Lower leg skin (tissue), 4 donors: ENCODE measurements around the gene SEC16A. TPM values are rescaled to one million over a fixed set of nuclear protein-coding genes. Genes with fewer than 3 reads are reported as not detected.

Source experiments
- DNase-seq, 2 donors: peaks; one replicate each; pipeline ENCODE4 v3.0.0-alpha.2; 2019; ENCODE audit warnings: low spot score in 2 of 2
- H3K4me3 ChIP-seq: fragments of 200-600 bp; sonication (generic); 2 replicates; pipeline ENCODE4 v1.5.1; 2017; ENCODE audit warnings: mild to moderate bottlenecking, low read depth; ENCODE audit not compliant: poor library complexity, severe bottlenecking
- POLR2A ChIP-seq, 2 donors: fragments of 450-650 bp; IDR thresholded peaks; one replicate each; pipeline ENCODE4 v1.6.1; 2016 to 2017; ENCODE audit warnings: antibody characterized with exemption in 2 of 2, mild to moderate bottlenecking in 1 of 2, moderate library complexity in 1 of 2
- WGBS, 2 donors: methylation state at CpG; one replicate each; pipeline ENCODE4 v1.1.5; 2018; 5-methylcytosine and 5-hydroxymethylcytosine counted together
- intact Hi-C: fragments of 100-400 bp; cut with DNase I; formaldehyde crosslinking; loops from one replicate; pipeline ENCODE4 v1.15.0; 2023; ENCODE audit warnings: low total_unique reads
- total RNA-seq, 4 donors: library from RNA; depleted of rRNA; stranded (reverse); fragments of >200 nt; gene quantifications; one replicate each; pipeline ENCODE4 v1.1.0, GENCODE V29; 2016
- TF ChIP-seq, protein P1 (sequence below), 3 donors: fragments of 450-650 bp; IDR thresholded peaks; one replicate each; pipeline ENCODE4 v1.5.1; 2016; ENCODE audit warnings: antibody characterized with exemption in 3 of 3, mild to moderate bottlenecking in 3 of 3, moderate library complexity in 2 of 3

The SEC16A gene
- total RNA-seq, 4 donors from 2014 or later = 58.4 to 77.8 (median 58.5) TPM

DNA sequence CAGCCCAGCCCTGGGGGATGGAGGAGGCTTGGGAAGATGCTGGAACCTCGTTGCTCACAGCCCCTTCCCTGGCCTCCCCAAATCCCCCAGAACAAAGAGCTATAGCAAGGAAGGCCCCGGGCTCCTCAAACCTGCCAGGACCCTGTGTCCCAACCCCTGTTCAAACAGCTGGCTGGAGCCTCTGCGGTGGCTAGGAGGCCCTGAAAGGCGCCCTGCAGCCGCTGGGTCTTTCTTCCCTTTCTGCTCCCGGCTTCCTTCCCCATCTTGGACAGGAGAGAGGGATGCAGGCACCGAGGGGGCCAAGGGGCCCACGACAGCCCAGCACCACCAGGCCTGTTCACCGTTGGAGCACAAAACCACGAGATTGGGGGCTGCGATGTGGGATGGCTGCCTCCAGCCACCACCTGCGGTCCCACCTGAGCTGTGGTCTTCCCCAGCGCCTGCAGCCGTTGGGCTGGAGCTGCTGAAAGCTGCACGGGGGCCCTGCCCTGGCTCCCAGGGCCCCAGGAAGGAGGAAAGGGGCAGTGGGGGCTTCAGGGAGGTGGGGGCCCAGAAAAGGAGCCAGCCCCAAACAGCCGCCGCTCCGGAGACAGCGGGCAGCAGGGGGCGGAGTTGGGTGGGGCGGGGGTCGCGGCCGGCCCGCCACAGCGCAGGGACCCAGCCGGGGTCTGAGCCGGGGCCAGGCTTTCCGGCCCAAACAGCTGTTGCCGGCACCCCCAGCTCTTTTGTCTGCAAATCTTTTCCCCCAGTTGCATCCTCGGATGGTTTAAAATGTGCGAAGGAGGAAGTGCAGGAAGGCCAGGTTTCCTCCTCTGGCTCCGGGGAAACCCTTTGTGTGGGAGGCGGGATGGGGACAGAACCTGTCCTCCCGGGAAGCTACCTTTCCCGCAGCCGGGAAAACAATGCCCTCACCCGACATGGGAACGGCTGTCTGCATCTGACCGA is 46.9 kb upstream of the SEC16A start:
- intact Hi-C loops = no loop called here
- H3K4me3 ChIP-seq = no peak overlapping the region
- WGBS, 2 donors = 64 to 74% methylated on average over 24 to 40 of the region's 40 CpGs
- DNase-seq = no peak
- no peak for TF ChIP-seq POLR2A (IDR thresholded peaks at IDR 0.05)
- TF ChIP-seq, protein P1, sequence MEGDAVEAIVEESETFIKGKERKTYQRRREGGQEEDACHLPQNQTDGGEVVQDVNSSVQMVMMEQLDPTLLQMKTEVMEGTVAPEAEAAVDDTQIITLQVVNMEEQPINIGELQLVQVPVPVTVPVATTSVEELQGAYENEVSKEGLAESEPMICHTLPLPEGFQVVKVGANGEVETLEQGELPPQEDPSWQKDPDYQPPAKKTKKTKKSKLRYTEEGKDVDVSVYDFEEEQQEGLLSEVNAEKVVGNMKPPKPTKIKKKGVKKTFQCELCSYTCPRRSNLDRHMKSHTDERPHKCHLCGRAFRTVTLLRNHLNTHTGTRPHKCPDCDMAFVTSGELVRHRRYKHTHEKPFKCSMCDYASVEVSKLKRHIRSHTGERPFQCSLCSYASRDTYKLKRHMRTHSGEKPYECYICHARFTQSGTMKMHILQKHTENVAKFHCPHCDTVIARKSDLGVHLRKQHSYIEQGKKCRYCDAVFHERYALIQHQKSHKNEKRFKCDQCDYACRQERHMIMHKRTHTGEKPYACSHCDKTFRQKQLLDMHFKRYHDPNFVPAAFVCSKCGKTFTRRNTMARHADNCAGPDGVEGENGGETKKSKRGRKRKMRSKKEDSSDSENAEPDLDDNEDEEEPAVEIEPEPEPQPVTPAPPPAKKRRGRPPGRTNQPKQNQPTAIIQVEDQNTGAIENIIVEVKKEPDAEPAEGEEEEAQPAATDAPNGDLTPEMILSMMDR (IDR thresholded peaks at IDR 0.05) = no peak

DNA sequence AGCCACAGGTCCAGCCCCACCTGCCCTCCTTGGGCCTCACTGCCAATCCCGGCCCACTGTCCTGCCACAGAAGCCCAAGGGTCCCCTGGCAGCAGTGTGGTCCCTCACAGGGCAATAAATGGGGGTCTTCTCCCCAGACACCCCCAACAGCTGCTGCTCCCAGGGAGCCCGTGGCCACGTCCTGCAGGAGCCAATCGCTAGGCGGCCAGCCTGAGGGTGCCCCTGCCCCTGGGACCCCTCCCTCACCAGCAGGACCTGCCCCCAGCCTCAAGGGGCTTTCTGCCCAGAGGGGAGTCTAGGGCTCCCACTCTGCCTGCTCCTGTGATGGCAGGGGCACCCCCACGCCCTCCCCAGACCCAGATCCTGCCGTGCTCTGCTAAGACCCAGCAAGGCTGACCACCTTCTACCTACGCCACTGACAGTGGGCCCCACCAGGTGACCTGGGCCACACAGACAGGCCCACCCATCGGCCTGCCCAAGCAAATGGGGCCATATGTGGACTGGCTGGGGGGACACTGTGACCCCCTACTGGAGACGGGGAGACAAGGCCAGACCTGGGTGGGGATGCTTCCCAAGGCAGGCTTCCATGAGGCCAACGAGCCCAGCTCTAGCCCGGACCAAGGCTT is 46.0 kb upstream of the SEC16A start:
- TF ChIP-seq POLR2A (IDR thresholded peaks at IDR 0.05) = no peak
- TF ChIP-seq, protein P1 (IDR thresholded peaks at IDR 0.05) = no peak
- intact Hi-C loops = no loop called here
- 91 to 92% methylated on average over 9 to 12 of the region's 12 CpGs for WGBS, 2 donors
- no peak for DNase-seq
- no peak overlapping the region for H3K4me3 ChIP-seq

DNA sequence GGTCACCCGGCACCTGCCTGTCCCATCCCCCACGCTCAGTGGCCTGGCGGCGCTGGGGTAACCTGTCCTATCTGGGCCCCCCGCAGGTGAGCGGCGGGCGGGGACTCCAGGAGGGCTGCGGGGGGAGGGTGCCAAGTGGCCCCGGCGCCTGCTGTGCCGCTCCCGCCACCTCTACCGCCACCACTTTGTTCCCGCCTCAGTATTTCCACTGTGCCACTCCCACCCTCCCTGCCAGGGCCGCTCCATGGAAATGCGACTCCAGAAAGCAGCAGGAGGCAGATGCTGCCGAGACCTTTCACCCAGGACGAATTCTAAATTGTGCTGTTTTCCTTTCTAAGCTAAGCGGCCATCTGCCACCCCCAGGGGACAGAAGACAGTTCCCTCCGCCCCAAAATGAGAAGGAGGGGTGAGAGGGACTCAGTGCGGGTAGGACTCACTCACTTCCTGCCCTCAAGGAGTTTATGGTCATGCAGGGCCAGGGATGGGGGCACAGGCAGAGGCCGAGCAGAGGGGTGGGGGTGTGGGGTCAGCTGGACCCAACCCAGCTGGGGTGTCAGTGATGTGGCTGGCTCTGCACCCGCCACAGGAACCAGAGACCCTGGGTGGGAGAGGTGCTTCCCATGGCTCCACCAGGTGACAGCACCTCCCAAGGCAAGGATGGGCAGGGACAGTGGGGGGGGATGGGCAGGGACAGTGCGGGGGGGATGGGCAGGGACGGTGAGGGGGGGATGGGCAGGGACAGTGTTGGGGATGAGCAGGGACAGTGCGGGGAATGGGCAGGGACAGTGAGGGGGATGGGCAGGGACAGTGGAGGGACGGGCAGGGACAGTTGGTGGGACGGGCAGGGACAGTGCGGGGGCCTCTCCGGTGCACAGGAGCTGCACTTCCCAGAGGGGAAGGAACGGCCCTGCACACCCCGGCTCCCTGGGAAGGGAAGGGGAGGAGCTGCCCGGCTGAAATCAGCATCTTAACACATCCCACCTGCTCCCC is 45.2 kb upstream of the SEC16A start:
- TF ChIP-seq, protein P1 (IDR thresholded peaks at IDR 0.05) = no peak
- no peak for TF ChIP-seq POLR2A (IDR thresholded peaks at IDR 0.05)
- H3K4me3 ChIP-seq = no peak overlapping the region
- 70 to 72% methylated on average over 33 to 34 of the region's 34 CpGs for WGBS, 2 donors
- DNase-seq = no peak
- intact Hi-C loops = no loop called here

DNA sequence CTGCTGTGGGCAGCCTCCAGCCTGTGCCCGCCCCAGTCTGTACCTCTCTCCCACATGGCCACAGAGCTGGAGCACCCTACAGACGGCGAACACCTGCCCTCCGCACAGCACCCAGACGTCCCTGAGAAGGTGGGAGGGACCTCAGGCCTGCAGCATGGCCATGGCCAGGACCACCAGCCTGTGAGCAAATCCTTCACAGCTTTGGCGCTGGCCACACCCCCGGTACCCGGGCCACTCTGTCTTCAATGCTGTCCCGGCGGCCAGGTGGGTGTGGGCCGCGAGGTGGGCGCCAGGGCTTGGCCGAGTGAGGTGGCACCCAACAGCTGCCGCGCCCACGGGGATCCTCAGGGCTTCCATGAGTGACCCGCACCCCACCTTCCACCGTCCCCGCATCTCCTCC is 44.3 kb upstream of the SEC16A start:
- no peak overlapping the region for H3K4me3 ChIP-seq
- WGBS, 2 donors = 87 to 90% methylated on average over 12 to 20 of the region's 20 CpGs
- intact Hi-C loops = no loop called here
- no peak for DNase-seq
- TF ChIP-seq POLR2A (IDR thresholded peaks at IDR 0.05) = no peak
- TF ChIP-seq, protein P1 (IDR thresholded peaks at IDR 0.05) = no peak

DNA sequence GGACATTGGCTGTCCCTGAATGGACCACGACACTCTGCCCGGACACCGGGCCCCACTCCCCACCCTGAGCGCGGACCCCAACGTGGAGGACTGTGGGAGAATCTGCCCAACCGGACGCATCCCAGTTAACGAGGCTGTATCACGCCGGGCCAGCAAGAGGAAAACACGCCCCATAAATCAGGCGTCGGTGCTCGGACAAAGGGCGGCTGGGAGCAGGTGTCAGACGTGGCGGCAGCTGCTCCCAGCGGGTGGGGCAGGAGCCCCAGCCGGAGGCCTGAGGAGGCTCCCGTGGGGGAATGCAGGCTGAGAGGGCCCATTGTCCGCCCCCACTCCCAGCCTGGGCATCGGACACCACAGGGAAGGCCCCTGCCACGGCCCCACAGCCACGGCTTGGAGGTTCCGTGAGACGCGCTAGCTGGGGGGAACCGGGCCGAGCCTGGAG is 43.8 kb upstream of the SEC16A start:
- intact Hi-C loops = no loop called here
- DNase-seq = no peak
- WGBS, 2 donors = 75 to 86% methylated on average over 22 to 30 of the region's 30 CpGs
- no peak for TF ChIP-seq POLR2A (IDR thresholded peaks at IDR 0.05)
- TF ChIP-seq, protein P1 (IDR thresholded peaks at IDR 0.05) = no peak
- no peak overlapping the region for H3K4me3 ChIP-seq
